Activated T-cell treated with anti-CD3 and anti-CD28 coated beads, Interleukin-2, amount 50 U/mL, for 1 hour (primary cell): ENCODE results near the gene FLT3.
"Not testable (repeated sequence)": the region's sequence is repeated elsewhere in the genome, so short reads cannot be mapped to it uniquely, and the experiment has no call there.

Experiments used
- DNase-seq: peaks from one replicate; pipeline ENCODE4 v3.0.0-alpha.2; 2020

The FLT3 gene

GRCh38 chr13:28043224-28043623 lies 57.2 kb downstream of the FLT3 start:
- DNase-seq, result no peak

GRCh38 chr13:28041501-28041900 lies 58.9 kb downstream of the FLT3 start:
- no peak for DNase-seq

DNA sequence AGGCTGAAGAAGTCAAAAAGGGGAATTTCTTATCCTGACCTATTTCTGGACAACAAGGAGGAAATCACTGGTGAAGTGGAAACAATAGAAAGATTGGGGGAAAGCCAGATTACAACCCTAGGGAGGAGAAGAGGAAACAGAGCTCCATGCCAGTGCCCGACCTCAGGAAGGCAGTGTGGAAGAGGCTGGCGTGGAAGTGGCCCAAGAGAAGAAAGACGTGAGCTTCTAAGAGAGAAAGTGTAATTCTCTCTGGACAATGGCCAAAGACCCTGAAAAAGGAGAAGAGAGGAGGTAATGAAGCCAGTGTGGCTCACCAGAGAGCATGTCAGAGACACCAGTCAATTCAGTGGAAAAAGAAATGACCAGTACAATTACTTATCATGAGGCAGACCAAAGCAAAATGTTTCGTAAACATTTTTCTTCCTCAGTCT lies 59.3 kb downstream of the FLT3 start:
- no peak for DNase-seq

- no peak for DNase-seq
Measured at GRCh38 chr13:28037399-28037798, 63.0 kb downstream of the FLT3 start.

- no peak for DNase-seq
Measured at GRCh38 chr13:28035146-28035782, 65.1 kb downstream of the FLT3 start.

DNA sequence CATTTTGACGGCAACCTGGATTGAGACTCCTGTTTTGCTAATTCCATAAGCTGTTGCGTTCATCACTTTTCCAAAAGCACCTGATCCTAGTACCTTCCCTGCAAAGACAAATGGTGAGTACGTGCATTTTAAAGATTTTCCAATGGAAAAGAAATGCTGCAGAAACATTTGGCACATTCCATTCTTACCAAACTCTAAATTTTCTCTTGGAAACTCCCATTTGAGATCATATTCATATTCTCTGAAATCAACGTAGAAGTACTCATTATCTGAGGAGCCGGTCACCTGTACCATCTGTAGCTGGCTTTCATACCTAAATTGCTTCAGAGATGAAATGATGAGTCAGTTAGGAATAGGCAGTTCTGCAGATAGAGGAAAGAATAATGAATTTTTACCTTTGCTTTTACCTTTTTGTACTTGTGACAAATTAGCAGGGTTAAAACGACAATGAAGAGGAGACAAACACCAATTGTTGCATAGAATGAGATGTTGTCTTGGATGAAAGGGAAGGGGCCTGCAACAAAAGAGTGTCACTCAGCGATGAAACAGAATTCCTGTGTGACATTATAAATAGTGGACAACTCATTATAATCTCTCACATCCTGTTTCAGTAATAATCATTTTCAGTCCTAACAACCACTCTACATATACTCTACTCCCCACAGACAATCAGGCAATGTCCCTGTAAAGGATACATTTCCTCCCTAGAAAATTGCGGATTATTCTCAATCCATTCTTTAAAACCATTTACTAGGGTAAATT lies 66.3 kb downstream of the FLT3 start:
- no peak for DNase-seq

- not testable (repeated sequence) for DNase-seq
Measured at GRCh38 chr13:28032438-28032837, 67.9 kb downstream of the FLT3 start.

- DNase-seq, result no peak
Measured at GRCh38 chr13:28031896-28032288, 68.5 kb downstream of the FLT3 start.

DNA sequence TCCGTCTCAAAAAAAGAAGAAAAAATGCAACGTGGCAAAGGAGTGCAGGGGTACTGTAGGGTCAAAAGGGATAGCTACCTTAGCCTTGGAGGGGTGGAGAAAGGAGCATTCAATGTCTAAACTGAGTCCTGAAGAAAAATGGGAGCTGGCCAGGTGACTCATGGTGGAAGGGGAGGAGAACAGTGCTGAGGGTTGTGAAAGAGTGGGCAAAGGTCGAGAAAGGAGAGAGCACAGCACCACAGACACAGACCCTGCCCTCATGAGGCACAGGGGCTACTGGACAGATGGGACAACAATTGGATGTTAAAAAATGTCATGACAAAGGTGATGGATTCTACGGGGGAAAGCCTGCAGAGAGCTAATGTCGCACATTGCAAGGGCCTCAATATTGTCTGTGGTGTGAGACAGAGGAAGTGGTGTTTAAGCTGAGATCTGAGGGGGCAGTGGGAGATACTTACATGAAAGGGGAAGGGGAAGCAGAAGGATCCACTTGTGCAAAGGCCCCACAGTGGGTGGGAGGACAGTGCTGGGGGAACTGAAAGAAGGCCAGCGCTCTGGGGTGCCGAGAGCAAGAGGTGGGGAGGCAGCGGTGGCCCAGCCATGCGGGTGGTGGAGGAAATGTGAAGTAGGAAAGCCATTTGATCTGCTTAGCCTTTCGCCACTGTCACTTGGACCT lies 69.0 kb downstream of the FLT3 start:
- no peak for DNase-seq

GRCh38 chr13:28027607-28028364 lies 72.6 kb downstream of the FLT3 start:
- DNase-seq, result no peak

DNA sequence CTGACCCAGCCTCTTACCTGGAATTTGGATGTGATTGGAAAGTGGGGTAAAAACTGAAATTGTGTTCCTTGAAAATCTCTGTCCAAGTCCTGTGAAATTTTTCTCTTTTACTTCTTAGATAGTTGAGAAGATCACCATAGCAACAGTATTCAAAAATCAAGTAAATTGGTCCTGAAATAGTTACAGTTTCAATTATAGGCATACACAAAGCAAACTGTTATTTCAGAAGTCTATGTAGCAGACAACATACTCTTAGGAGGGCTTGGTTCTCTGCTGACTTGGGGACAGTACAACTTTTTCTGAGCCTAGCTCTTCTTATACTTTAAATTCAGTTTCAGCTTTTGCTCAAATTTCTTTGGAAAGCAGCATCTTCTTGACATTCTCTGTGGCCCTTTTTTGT lies 73.3 kb downstream of the FLT3 start:
- DNase-seq, result no peak

DNA sequence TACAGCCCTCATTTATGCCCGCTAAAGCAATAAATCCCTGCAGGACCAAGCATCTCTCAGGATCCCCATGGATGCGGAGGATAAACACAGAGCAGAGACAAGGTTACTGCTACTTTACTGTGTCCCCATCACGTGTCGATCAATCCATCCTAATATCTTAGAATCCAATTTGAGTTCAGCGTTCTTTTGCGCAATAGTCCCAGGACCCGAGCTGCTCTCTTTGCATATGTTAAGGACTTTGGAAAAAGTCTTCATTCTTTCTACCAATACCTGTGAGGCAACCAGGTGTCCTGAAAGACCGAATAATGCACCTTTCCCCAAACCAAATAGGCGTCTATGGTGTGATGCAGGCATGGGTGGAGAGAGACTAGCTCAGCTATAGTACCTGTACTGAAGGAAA lies 73.9 kb downstream of the FLT3 start:
- DNase-seq, result no peak

DNA sequence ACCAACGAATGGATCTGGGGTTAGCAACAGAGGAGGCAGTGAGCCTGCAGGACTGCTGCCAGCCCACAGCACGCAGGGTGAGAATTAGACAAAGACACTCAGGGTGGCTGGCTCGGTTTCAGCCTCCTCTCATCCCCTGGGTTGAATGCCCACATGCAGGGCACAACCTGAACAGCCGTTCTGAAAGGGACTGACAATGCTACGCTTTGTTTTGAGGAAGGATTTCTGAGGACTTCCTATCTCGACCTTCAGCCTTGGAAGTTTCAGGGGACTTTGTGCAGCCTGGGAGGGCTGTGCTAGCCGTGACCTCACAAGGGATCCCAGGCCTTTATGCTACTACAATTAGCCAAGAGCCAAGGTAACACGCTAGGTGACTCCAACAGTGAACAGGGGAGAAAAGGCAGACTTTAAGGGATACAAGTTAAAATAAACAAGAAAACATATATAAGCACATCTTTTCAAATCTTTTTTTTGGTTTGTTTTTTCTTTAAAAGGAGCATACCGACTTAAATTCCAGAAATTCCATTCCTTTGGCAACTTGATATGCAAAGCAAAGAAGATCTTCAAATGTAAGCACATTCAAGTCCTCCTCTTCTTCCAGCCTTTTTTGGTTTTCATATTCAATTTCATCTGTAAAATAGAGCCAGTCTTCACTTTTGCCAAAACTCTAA lies 77.4 kb downstream of the FLT3 start:
- no peak for DNase-seq

- no peak for DNase-seq
Measured at GRCh38 chr13:28014301-28014700, 86.1 kb downstream of the FLT3 start.

GRCh38 chr13:28013482-28013881 lies 86.9 kb downstream of the FLT3 start:
- DNase-seq, result no peak

- DNase-seq, result no peak
Measured at GRCh38 chr13:28012896-28013295, 87.5 kb downstream of the FLT3 start.

GRCh38 chr13:28012383-28012782 lies 88.0 kb downstream of the FLT3 start:
- no peak for DNase-seq

- DNase-seq, result no peak
Measured at GRCh38 chr13:28010046-28010445, 90.3 kb downstream of the FLT3 start.

- not testable (repeated sequence) for DNase-seq
Measured at GRCh38 chr13:28005016-28005415, 95.4 kb downstream of the FLT3 start.

GRCh38 chr13:28002886-28003698 lies 97.3 kb downstream of the FLT3 start:
- DNase-seq, result no peak

- no peak for DNase-seq
Measured at GRCh38 chr13:28001837-28002473, 98.4 kb downstream of the FLT3 start.
